ENCODE measurements around the gene HIVEP1.

Gene HIVEP1

DNA sequence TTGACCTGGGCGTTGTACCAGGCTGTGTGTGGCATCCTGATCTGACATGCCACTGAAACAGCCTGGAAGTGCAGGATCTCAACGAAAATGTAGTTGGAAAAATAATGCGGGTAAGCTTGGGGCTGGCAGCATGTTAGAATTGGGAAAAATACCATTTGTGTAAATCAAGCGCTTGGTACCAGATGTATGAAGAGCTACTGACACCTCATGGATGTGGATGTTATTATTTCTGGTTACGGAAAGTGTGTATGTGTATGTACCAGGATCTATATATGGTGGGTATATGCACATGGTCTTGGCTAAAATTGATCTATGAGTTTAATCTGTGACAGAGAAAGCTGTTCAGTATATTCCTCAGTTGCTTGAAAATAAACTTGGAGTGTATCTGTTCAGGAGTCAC is 22.7 kb downstream of the HIVEP1 start:
- ATAC-seq: peak; percentile 39; the same call in 1 of the 3 replicates
- TF ChIP-seq ZNF8 (CRISPR knock-in tag; IDR thresholded peaks at IDR 0.05): no peak
- no peak for TF ChIP-seq ZNF565 (CRISPR knock-in tag; conservative IDR thresholded peaks at IDR 0.05; ENCODE audit: low read depth)
- no peak for TF ChIP-seq ZFP30 (CRISPR knock-in tag; IDR thresholded peaks at IDR 0.05)
- TF ChIP-seq, protein P1, sequence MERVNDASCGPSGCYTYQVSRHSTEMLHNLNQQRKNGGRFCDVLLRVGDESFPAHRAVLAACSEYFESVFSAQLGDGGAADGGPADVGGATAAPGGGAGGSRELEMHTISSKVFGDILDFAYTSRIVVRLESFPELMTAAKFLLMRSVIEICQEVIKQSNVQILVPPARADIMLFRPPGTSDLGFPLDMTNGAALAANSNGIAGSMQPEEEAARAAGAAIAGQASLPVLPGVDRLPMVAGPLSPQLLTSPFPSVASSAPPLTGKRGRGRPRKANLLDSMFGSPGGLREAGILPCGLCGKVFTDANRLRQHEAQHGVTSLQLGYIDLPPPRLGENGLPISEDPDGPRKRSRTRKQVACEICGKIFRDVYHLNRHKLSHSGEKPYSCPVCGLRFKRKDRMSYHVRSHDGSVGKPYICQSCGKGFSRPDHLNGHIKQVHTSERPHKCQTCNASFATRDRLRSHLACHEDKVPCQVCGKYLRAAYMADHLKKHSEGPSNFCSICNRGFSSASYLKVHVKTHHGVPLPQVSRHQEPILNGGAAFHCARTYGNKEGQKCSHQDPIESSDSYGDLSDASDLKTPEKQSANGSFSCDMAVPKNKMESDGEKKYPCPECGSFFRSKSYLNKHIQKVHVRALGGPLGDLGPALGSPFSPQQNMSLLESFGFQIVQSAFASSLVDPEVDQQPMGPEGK (CRISPR knock-in tag; IDR thresholded peaks at IDR 0.05; ENCODE audit: borderline replicate concordance): no peak
- TF ChIP-seq, protein P2, sequence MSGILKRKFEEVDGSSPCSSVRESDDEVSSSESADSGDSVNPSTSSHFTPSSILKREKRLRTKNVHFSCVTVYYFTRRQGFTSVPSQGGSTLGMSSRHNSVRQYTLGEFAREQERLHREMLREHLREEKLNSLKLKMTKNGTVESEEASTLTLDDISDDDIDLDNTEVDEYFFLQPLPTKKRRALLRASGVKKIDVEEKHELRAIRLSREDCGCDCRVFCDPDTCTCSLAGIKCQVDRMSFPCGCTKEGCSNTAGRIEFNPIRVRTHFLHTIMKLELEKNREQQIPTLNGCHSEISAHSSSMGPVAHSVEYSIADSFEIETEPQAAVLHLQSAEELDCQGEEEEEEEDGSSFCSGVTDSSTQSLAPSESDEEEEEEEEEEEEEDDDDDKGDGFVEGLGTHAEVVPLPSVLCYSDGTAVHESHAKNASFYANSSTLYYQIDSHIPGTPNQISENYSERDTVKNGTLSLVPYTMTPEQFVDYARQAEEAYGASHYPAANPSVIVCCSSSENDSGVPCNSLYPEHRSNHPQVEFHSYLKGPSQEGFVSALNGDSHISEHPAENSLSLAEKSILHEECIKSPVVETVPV (CRISPR knock-in tag; IDR thresholded peaks at IDR 0.05): no peak
- no peak for TF ChIP-seq TOX (CRISPR knock-in tag; IDR thresholded peaks at IDR 0.05; ENCODE audit: borderline replicate concordance)
- TF ChIP-seq ZNF70 (CRISPR knock-in tag; IDR thresholded peaks at IDR 0.05): no peak
- TF ChIP-seq ZFP3 (CRISPR knock-in tag; IDR thresholded peaks at IDR 0.05): no peak

- 0 out of 2 replicates have a peak, but pooled peaks have one; percentile 63 for TF ChIP-seq ZFP3 (CRISPR knock-in tag; IDR thresholded peaks at IDR 0.05)
- TF ChIP-seq, protein P2 (CRISPR knock-in tag; IDR thresholded peaks at IDR 0.05): no peak
- ATAC-seq: no peak
Observed at GRCh38 chr6:12036766-12037165, 24.7 kb downstream of the HIVEP1 start.

- TF ChIP-seq, protein P2 (CRISPR knock-in tag; IDR thresholded peaks at IDR 0.05): no peak
- no peak for TF ChIP-seq PPARA (CRISPR knock-in tag; IDR thresholded peaks at IDR 0.05; ENCODE audit: borderline replicate concordance)
- no peak for ATAC-seq
Observed at GRCh38 chr6:12037798-12038197, 25.7 kb downstream of the HIVEP1 start.

- no peak for ATAC-seq
- TF ChIP-seq ZNF70 (CRISPR knock-in tag; IDR thresholded peaks at IDR 0.05) (no peak), ESRRG (CRISPR knock-in tag; IDR thresholded peaks at IDR 0.05) (no peak), ZFP30 (CRISPR knock-in tag; IDR thresholded peaks at IDR 0.05) (no peak), ARNTL (CRISPR knock-in tag; IDR thresholded peaks at IDR 0.05; ENCODE audit: borderline replicate concordance, low read depth) (no peak), SNAI2 (CRISPR knock-in tag; IDR thresholded peaks at IDR 0.05) (no peak), TOX (CRISPR knock-in tag; IDR thresholded peaks at IDR 0.05; ENCODE audit: borderline replicate concordance) (no peak), PPARA (CRISPR knock-in tag; IDR thresholded peaks at IDR 0.05; ENCODE audit: borderline replicate concordance) (no peak), ZFP3 (CRISPR knock-in tag; IDR thresholded peaks at IDR 0.05) (no peak)
- TF ChIP-seq, protein P2 (CRISPR knock-in tag; IDR thresholded peaks at IDR 0.05): no peak
- TF ChIP-seq, protein P1 (CRISPR knock-in tag; IDR thresholded peaks at IDR 0.05; ENCODE audit: borderline replicate concordance): no peak
Observed at GRCh38 chr6:12039540-12040459, 27.7 kb downstream of the HIVEP1 start.
